Panc1 (cell line): ENCODE data around the gene PDE8B.

Experiments used
- CTCF ChIP-seq: fragments of 450-650 bp; IDR thresholded peaks from 2 replicates; pipeline ENCODE4 v1.5.1; 2017; ENCODE audit warnings: mild to moderate bottlenecking
- POLR2AphosphoS5 ChIP-seq: IDR thresholded peaks from 2 replicates; pipeline ENCODE4 v1.6.1; 2012; ENCODE audit warnings: mild to moderate bottlenecking, low read depth, low read length, moderate library complexity

GRCh38 chr5:77355080-77355479 lies 144.6 kb downstream of the PDE8B start:
- TF ChIP-seq CTCF, result no peak
- TF ChIP-seq POLR2AphosphoS5, result no peak
